CD4-positive, alpha-beta T cell treated with Interleukin-10 for 1 hour (primary cell): ENCODE results near the gene ALMS1.
A peak's percentile ranks its signal among the peaks of the same experiment; 100 is the strongest.
"Not testable (repeated sequence)": the region's sequence is repeated elsewhere in the genome, so short reads cannot be mapped to it uniquely, and the experiment has no call there.

Experiments used
- DNase-seq: peaks from one replicate; pipeline ENCODE4 v3.0.0-alpha.2; 2020

Gene ALMS1

DNA sequence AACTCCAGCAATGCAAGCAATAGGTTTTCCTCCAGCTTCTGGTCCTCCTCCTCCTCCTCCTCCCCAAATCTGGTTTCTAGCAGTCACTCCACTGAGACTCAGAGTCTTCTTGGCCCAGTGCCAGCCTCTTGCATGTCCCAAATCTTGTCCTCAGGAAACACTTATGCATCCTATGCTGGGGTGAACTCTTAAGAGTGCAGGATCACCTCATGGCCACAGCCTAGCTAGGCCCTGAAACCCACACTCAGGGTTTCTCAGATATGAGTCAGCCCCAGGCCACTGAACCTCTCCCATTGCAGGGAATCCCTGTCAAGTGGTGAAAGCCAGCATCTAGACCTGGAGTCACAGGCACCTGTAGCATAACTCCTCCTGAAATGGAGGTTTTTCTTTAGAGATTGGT lies 238.4 kb downstream of the ALMS1 start:
- not testable (repeated sequence) for DNase-seq

DNA sequence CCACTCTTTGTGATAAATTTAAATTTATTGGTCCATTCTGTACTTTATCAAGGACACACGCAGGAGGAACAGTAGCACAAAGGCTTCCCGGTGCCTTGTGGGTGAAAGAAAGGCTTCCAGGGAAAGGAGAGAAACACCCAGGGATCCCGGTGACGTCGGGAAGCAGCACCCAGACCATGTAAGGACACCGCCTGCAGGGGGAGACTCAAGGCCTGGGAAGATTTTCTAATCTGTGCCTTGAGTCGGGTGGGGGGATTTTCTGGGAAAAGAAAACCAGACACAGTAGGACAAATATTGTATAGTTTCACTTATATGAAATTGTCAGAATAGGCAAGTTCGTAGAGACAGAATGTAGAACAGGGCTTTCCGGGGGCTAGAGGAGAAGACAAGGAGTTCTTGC lies 239.0 kb downstream of the ALMS1 start:
- DNase-seq = not testable (repeated sequence)

DNA sequence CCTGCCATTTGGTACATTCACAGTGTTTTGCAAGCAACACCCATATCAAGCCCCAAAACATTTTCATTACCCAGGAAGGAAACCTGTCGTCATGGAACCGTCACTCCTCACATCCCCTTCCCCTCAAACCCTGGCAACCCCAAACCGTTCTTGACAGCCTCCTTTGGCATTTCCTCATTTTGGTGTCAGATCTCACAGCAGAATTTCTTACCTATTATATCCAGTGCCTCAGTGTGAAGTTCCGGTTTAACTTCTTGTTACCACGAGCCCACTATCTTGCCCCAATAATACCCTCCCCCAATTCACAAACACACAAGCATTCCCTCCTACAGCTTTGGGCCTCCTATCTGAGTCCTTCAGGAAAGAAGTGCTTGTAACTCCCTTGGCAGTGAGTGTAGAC lies 240.6 kb downstream of the ALMS1 start:
- DNase-seq = not testable (repeated sequence)

DNA sequence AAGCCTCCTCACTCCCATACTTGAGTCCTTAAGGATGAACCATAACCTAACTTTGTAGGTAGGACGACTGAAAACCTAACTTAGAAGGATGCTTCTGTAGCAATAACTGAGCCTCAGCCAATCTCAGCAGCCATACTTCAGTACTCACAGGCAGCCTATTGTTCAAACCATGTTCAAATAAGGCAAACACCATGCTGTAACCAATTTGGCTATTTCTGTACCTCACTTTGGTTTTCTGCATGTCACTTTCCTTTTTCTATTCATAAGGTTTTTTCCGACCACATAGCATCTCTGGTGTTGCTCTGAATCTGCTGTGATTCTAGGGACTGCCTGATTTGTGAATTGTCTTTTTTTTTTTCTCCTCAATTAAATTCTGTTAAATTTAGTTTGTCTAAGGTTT lies 242.9 kb downstream of the ALMS1 start:
- not testable (repeated sequence) for DNase-seq

DNA sequence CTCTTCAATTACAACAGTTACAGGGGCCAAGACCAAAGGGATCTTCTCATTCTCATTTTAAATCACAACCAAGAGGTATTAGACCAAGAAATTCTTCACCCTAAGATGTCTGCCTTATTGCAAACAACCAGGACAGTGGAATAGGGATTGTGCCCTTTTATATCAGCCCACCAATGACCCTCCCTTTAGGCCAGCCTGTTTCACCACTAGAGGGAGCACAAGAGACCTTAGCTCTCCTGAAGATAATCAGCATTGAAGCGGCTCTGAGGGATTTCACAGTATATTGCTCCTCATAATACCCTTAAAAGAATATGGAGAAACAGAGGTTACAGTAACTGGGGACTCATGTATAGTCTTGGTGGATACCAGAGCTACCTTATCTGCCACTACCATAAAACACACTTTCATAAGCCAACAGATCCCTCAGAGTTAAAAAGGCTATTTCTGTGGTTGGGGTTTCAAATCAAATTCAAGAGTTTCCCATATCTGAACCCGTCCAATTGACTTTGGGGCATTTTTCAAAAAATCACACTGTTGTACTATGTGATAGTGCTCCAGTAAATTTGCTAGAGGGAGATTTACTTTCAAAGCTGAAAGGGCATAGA lies 245.1 kb downstream of the ALMS1 start:
- peak; percentile 3 for DNase-seq

DNA sequence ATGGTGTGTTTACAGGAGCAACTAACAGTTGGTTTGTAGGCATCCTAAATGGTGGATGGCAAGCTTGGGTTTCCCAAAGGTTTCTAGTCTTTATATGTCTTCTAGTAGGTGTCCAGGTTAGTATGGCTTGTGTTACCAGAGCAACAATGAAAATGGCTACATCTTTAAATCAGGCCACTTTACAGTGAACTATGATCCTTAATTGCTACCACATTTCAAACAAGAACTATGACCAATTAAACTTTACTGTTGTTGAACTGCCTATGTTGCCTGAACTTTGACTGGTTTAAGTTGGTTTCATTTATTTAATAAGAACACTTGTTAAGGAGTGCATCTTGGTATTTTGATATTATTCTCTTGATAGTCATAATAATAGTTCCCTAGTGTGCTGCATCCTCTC lies 251.3 kb downstream of the ALMS1 start:
- not testable (repeated sequence) for DNase-seq

DNA sequence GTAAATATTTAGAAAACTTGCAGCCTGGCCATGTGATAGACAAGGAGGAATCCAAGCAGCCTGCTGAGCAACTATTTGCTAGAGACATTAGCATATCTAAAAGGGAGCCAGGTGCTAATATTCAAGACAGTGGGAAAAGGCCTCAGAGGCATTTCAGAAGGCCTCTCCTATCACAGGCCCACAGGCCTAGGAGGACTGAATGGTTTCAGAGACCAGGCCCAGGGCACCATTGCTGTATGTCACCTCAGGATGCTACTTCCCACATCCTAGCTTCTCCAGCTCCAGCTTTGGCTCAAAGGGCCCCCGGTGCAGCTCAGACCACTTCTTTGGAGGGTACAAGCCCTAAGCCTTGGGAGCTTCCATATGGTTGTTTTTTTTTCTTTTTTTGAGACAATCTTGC lies 252.8 kb downstream of the ALMS1 start:
- DNase-seq = no peak

DNA sequence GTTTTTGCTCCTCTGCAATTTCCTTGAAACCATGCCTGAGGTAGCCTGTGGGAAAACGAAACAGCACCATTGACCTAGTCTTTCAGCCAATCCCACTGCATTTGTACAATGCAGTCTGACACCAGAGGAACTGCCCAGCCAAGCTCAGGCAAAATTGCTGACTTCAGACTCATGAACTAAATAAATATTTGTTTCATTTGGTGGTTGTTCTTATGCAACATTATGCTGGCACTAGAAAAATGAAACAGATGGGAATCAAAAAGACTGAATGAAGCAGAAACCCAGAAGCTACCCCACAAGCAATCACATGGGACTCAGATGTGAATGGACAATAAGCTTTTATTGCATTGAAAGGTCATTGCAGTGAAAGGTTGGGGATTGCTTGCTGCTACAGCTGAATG lies 254.9 kb downstream of the ALMS1 start:
- DNase-seq = no peak

DNA sequence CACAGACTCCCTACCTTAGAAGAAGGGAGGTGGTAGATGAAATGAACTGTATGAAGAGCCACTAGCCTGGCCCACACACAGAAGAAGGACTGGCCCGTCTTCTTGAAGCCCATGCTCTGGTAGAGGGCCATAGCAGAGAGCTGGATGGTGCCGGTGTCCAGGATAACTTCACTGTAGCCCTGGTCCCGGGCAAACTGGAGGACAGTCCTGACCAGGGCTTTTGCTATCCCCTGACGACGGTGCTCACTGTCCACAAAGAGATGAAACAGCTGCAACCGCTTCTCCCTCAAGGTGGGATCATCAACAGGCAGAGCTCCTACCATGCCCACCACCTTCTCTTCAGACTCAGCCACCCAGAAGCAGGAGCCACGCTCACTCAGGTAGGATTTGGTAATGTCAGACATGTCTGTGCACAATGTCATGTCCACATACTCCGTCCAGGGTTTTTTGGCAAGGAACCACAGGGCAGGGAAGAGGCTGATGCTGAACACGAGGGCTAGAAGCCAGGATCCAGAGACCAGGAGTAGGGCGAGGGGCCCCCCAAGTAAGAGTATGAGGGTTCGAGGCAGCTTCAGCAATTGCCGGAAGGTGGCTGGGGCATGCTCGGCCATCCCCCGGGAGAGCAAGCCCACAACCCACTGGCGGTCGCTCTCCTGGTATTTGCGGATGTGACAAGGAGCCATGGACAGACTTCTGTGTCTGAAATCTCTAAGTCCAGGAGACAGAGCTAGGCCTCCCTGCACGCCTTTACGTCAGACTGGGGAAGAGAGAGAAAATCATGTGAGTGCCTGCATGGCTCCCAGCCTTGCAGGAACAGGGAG lies 255.5 kb downstream of the ALMS1 start:
- DNase-seq = no peak

DNA sequence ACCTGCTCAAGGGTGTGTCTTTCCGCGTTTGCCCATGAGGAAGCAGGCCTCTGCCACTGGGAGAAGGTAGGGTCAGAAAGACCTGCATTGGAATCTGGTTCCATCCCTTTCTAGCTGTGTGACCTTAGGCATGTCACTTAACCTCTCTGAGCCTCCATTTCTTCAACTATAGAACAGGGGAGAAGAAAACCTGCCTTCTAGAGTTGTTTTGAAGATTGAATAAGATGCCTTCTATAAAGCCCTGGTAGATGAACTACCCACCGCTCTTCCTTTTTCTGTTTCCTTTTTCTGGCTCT lies 256.1 kb downstream of the ALMS1 start:
- DNase-seq = no peak

DNA sequence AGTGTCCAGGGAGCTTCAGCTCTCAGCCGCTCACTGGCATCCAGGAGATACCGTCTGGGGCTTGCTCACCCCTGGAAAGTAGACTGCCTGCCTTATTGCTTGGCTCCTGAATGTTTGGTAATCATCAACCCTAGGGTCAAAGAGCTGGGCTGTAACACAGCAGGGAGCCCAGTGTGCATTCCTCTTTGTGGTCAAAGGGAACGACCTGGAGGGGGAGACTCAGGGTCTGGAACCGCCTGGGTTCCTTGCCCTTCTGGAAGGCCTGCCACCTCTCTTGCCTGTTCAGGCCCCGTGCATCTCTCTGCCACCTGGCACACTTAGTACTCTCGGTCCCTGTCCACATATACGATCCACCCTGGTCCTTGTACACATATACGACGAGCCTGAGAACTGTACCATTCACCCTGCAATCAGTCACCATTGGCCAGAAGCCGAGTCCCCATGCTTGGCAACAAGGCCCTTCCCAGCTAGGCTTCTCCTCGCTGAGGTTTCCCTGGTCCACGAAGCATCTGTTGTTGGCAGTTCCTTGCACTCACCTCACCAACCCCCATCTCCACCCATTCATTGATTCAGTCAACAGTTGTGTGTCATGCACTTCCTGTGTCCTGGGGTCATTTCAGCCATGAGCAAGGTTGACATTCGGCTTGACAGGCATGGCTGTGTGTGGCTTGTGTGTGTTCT lies 256.8 kb downstream of the ALMS1 start, which contains the start of gene NAT8:
Gene NAT8, minus strand, starts transcription at position 85 of the 681 bp plus-strand sequence. CDS start 794 bp downstream, outside the sequence.
- DNase-seq = no peak

DNA sequence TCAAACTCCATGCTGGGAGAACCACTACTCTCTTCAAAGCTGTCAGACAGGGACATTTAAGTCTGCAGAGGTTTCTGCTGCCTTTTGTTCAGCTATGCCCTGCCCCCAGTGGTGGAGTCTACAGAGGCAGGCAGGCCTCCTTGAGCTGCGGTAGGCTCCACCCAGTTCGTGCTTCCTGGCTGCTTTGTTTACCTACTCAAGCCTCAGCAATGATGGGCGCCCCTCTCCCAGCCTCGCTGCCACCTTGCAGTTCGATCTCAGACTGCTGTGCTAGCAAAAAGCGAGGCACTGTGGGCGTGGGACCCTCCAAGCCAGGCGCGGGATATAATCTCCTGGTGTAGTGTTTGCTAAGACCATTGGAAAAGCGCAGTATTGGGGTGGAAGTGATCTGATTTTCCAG lies 262.1 kb downstream of the ALMS1 start:
- not testable (repeated sequence) for DNase-seq

DNA sequence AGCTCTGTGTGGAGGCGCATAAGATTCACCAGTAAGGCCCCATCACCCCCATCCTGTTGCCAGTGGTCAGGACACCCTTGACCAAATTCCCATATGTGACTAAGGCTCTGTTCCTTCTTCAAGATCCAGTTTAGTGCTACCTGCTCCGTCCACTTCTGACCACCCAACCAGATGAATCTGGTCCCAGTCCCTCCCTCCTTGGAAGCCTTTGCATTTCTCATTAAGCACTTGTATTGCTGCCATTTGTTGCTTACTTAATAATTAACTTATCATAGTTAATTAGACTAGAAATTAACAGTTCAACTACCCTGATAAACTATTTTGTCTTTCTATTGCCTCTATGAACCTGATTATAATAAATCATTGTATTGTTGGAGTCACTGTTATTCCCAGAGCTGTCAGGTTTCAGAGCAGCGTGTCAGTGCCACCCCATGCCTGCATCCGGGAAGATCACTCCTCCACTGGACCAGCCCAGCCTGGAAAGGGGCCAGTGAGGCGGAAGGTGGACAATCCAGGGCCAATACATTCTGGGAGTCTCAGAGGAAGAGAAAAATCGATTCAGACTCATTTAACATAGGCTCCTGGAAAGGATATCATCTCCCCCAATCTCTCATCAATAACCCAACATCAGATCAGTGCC lies 266.1 kb downstream of the ALMS1 start:
- DNase-seq = no peak

DNA sequence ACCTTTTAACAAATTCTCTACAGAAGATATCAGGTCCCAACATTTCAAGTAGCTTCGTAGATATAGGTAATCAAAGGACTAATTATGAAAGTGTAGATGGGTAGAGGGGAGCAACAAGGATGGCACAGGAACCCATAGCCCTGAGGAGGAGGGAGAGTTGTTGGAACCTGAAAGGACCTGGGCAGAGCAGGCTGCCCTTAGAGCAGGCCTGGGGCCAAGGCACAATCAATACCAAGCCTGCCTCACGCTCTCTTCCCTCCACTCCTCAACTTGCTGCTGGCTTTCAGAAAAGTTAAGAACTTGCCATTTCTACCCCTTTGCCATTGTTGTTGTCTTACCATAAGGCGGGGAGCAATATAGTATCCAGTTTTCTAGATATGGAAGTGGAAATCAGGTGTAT lies 266.7 kb downstream of the ALMS1 start:
- DNase-seq = no peak

DNA sequence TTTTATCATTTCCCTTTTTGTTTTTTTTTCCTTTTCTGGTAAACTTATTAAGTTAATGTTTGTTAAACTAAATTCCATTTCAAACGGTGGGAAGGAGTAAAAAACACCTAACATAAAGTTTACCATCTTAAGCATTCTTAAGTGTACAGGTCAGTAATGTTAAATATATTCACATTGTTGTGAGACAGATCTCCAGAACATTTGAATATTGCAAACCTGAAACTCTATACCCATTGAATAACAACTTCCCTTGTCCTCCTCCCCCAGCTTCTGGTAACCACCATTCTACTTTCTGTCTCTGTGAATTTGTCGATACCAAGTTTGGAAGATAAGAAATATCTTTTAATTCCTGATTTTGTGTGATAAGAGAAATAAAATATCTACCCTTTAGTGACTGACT lies 268.5 kb downstream of the ALMS1 start:
- no peak for DNase-seq
